Measurements from ENCODE around the gene NDUFA11.

The NDUFA11 gene

DNA sequence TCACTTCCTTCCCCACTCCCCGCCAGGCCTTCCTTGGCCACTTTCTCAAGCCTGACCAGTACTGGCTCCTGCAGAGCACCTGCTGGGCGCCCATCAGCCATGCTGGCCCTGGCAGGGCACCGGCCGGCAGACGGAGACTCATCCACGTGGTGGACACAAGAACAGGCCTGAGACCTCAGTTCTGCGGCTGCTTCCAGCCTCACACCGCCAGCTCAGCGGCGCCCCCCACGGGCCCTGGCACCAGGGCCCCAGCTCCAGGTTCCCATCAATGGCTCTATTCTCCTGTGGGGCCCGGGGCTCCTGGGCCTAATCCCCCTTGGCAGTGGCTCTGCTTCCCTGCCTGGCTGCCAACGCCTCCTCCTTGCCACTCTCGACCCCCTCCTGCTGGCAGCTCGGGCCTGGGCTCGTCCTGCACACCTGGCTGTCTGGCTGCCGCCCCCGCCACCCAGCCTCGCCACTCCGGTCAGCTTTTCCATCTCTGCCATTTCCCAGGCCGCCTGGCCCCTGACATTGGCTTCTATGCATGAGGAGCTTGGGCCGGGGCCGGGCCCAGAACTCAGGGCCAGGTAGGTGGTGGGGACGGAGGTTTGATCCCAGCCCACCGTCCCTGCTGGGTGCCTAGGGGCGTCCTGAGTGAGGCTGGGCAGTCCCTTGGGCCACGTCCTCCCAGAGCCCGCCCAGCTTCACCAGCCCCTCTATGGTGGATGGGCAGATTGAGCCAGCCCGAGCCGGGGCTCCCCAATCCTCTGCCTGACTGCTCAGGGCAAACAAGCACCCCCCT, 6.2 kb downstream of the NDUFA11 start:
- no peaks in the 10 kb centered on the region for H3F3A ChIP-seq (ENCODE audit: insufficient read depth)

DNA sequence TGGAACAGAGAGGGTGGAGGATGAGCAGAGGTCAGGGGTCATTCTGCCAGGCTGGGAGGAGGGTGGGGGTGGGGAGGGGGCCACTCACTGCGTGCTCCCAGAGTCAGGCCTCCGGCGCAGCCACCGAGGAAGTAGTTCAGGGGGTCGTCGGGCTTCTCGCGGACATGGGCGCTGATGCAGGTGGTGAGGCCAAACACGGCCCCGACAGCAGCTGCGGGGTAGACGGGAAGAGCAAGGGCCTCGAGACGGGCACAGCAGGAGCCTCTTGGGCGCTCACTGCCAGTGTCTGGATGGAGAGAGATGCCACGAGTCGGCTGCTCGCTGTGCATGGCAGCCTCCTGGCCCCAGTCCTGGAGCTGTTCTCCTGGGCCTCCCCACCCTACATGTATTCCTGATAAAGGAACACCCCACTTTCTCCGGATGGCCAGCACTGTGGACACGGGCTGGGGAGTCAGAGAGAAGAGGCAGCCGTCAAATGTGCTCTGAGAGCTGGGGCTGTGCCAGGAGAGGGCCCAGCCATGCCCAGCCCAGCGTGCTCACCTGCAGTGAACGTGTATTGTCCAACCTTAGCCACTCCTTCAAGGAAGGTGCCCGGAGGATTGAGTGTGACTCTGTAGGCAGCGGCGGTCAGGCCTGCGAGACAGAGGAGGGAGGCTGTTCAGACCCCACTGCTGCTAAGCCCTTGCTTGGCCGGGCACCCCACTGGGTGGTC, 7.1 kb downstream of the NDUFA11 start:
- Histone ChIP-seq H3K9ac (ENCODE audit: low read length) (no peak overlapping the region), H3K27ac (ENCODE audit: low read depth, low read length) (no peak overlapping the region), H3K4me3 (ENCODE audit: insufficient read depth, low read length, poor library complexity, severe bottlenecking) (no peak overlapping the region), H3K79me2 (ENCODE audit: insufficient read depth, low read length) (peaks cover 18% of the 10 kb centered on the region), H3K9me3 (ENCODE audit: insufficient read depth, low read length) (no peaks in the 10 kb centered on the region), H4K20me1 (ENCODE audit: low read depth, low read length) (no peaks in the 10 kb centered on the region), H2AFZ (ENCODE audit: low read depth, low read length, severe bottlenecking) (no peak overlapping the region), H3K27me3 (ENCODE audit: low read length) (no peaks in the 10 kb centered on the region), H3K4me2 (ENCODE audit: low read depth, low read length, poor library complexity, severe bottlenecking) (no peak overlapping the region), H3F3A (ENCODE audit: insufficient read depth) (no peaks in the 10 kb centered on the region), H3K36me3 (ENCODE audit: low read length) (no peaks in the 10 kb centered on the region), H3K9me2 (replicated peaks; ENCODE audit: insufficient read depth, low read length) (no peaks in the 10 kb centered on the region)
- no peak for TF ChIP-seq CTCF (IDR thresholded peaks at IDR 0.05; ENCODE audit: insufficient read depth, low read length, poor library complexity, severe bottlenecking)
- no peak for TF ChIP-seq EZH2phosphoT487 (conservative IDR thresholded peaks at IDR 0.05; ENCODE audit: low read length)

More for the DNA sequence above, 6.2 kb downstream of the NDUFA11 start:
- Histone ChIP-seq H3K9ac (ENCODE audit: low read length) (no peak overlapping the region), H3K79me2 (ENCODE audit: insufficient read depth, low read length) (peaks cover 24% of the 10 kb centered on the region), H3K4me3 (ENCODE audit: insufficient read depth, low read length, poor library complexity, severe bottlenecking) (no peak overlapping the region), H2AFZ (ENCODE audit: low read depth, low read length, severe bottlenecking) (no peak overlapping the region), H3K36me3 (ENCODE audit: low read length) (no peaks in the 10 kb centered on the region), H3K27me3 (ENCODE audit: low read length) (no peaks in the 10 kb centered on the region), H3K9me2 (replicated peaks; ENCODE audit: insufficient read depth, low read length) (no peaks in the 10 kb centered on the region), H3K9me3 (ENCODE audit: insufficient read depth, low read length) (no peaks in the 10 kb centered on the region), H3K4me2 (ENCODE audit: low read depth, low read length, poor library complexity, severe bottlenecking) (no peak overlapping the region), H4K20me1 (ENCODE audit: low read depth, low read length) (no peaks in the 10 kb centered on the region), H3K27ac (ENCODE audit: low read depth, low read length) (no peak overlapping the region)
- no peak for TF ChIP-seq CTCF (IDR thresholded peaks at IDR 0.05; ENCODE audit: insufficient read depth, low read length, poor library complexity, severe bottlenecking)
- no peak for TF ChIP-seq EZH2phosphoT487 (conservative IDR thresholded peaks at IDR 0.05; ENCODE audit: low read length)

DNA sequence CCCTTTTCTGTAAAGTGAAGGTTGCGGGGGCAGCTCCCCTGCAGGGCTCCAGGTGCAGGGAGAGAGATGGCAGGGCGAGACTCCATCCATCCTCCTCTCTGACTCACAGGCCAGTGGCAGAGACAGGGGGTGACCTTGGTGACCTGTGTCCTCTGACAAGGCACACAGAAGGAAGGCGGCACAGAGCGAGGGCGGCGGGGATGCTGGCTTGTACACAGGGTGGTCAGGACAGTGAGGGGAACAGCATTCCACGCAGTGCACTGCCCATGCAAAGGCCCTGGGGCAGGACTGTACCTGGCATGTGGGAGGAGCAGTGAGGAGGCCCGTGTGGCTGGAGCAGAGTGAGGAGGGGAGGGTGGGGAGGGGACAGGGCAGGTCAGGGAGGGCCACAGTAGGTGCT, 7.7 kb downstream of the NDUFA11 start:
- Histone ChIP-seq H3F3A (ENCODE audit: insufficient read depth) (no peaks in the 10 kb centered on the region), H3K27ac (ENCODE audit: low read depth, low read length) (no peak overlapping the region), H3K27me3 (ENCODE audit: low read length) (no peaks in the 10 kb centered on the region), H4K20me1 (ENCODE audit: low read depth, low read length) (no peaks in the 10 kb centered on the region), H3K4me3 (ENCODE audit: insufficient read depth, low read length, poor library complexity, severe bottlenecking) (no peak overlapping the region), H3K9ac (ENCODE audit: low read length) (no peak overlapping the region), H2AFZ (ENCODE audit: low read depth, low read length, severe bottlenecking) (no peak overlapping the region), H3K9me2 (replicated peaks; ENCODE audit: insufficient read depth, low read length) (no peaks in the 10 kb centered on the region), H3K36me3 (ENCODE audit: low read length) (no peaks in the 10 kb centered on the region), H3K9me3 (ENCODE audit: insufficient read depth, low read length) (no peaks in the 10 kb centered on the region), H3K79me2 (ENCODE audit: insufficient read depth, low read length) (peaks cover 12% of the 10 kb centered on the region), H3K4me2 (ENCODE audit: low read depth, low read length, poor library complexity, severe bottlenecking) (no peak overlapping the region)
- no peak for TF ChIP-seq CTCF (IDR thresholded peaks at IDR 0.05; ENCODE audit: insufficient read depth, low read length, poor library complexity, severe bottlenecking)
- no peak for TF ChIP-seq EZH2phosphoT487 (conservative IDR thresholded peaks at IDR 0.05; ENCODE audit: low read length)

Data from SU-DHL-6 (cell line).